HEK293T (cell line): ENCODE results near the gene ECI2.

Source experiments
- BHLHE40 ChIP-seq: fragments of 450-650 bp; IDR thresholded peaks from 2 replicates; pipeline ENCODE4 v1.6.1; 2016; ENCODE audit warnings: mild to moderate bottlenecking, moderate library complexity, borderline replicate concordance
- FOXK2 ChIP-seq: fragments of 450-650 bp; IDR thresholded peaks from 2 replicates; pipeline ENCODE4 v1.6.1; 2016; ENCODE audit warnings: mild to moderate bottlenecking
- FOXM1 ChIP-seq: fragments of 450-650 bp; IDR thresholded peaks from 2 replicates; pipeline ENCODE4 v1.6.1; 2017; ENCODE audit warnings: mild to moderate bottlenecking, borderline replicate concordance
- L3MBTL2 ChIP-seq: fragments of 450-650 bp; conservative IDR thresholded peaks from 2 replicates; pipeline ENCODE4 v1.6.1; 2016; ENCODE audit warnings: mild to moderate bottlenecking
- NFRKB ChIP-seq: fragments of 450-650 bp; IDR thresholded peaks from 2 replicates; pipeline ENCODE4 v1.6.1; 2016; ENCODE audit warnings: mild to moderate bottlenecking, moderate library complexity
- PKNOX1 ChIP-seq: fragments of 450-650 bp; IDR thresholded peaks from 2 replicates; pipeline ENCODE4 v1.6.1; 2016
- TARDBP ChIP-seq: fragments of 450-650 bp; IDR thresholded peaks from 2 replicates; pipeline ENCODE4 v1.6.1; 2016

- TF ChIP-seq L3MBTL2 (no peak), NFRKB (no peak), BHLHE40 (no peak), FOXM1 (no peak), PKNOX1 (no peak), FOXK2 (no peak), TARDBP (no peak)
These were observed 31.7 kb upstream of the ECI2 start for GRCh38 chr6:4167123-4167522.
